Suppressor macrophage treated with lipopolysaccharide for 4 hours (primary cell): ENCODE measurements around the gene TMBIM4.

Source experiments
- DNase-seq: peaks from one replicate; pipeline ENCODE4 v3.0.0-alpha.2; 2020

The TMBIM4 gene

GRCh38 chr12:66085998-66086397 is 83.8 kb downstream of the TMBIM4 start:
- DNase-seq = no peak
